Left ventricle myocardium inferior (tissue), 1 donor: Measurements from ENCODE around the gene CCT2. TPM values are rescaled to one million over a fixed set of nuclear protein-coding genes. Genes with fewer than 3 reads are reported as not detected.

ENCODE experiments used
- DNase-seq: peaks from one replicate; pipeline ENCODE4 v3.0.0-alpha.2; 2020
- H3K27ac ChIP-seq: fragments of 200-600 bp; replicated peaks from 2 replicates; pipeline ENCODE4 v1.8.0; 2021
- H3K27me3 ChIP-seq: fragments of 200-600 bp; 2 replicates; pipeline ENCODE4 v1.8.0; 2021; ENCODE audit warnings: low read depth
- H3K36me3 ChIP-seq: fragments of 200-600 bp; 2 replicates; pipeline ENCODE4 v1.8.0; 2021
- H3K4me1 ChIP-seq: fragments of 200-600 bp; 2 replicates; pipeline ENCODE4 v1.8.0; 2021
- H3K4me3 ChIP-seq: fragments of 200-600 bp; 2 replicates; pipeline ENCODE4 v1.8.0; 2021; ENCODE audit warnings: mild to moderate bottlenecking, moderate library complexity
- H3K9me3 ChIP-seq: fragments of 200-600 bp; replicated peaks from 2 replicates; pipeline ENCODE4 v1.8.0; 2021
- intact Hi-C: fragments of 100-400 bp; cut with micrococcal nuclease; formaldehyde crosslinking; loops from one replicate; pipeline ENCODE4 v1.11.0; 2022
- total RNA-seq: library from RNA; stranded (reverse); fragmentation: NEBNext Ultra II Directional; extraction: Animal tissue kit (Norgen Biotek cat#: 25700); gene quantifications from one replicate; pipeline ENCODE4 v1.2.1, GENCODE V29; 2021
- TF ChIP-seq, protein P1 (sequence below): fragments of 200-600 bp; IDR thresholded peaks from 2 replicates; pipeline ENCODE4 v1.8.0; 2021; ENCODE audit warnings: antibody characterized with exemption, mild to moderate bottlenecking, borderline replicate concordance
- donor health status: DM: no; HTN: yes; CAD: no; lungs with severe emphysema.

Gene CCT2
- total RNA-seq, 1 donor from 2014 or later = 91.7 TPM

DNA sequence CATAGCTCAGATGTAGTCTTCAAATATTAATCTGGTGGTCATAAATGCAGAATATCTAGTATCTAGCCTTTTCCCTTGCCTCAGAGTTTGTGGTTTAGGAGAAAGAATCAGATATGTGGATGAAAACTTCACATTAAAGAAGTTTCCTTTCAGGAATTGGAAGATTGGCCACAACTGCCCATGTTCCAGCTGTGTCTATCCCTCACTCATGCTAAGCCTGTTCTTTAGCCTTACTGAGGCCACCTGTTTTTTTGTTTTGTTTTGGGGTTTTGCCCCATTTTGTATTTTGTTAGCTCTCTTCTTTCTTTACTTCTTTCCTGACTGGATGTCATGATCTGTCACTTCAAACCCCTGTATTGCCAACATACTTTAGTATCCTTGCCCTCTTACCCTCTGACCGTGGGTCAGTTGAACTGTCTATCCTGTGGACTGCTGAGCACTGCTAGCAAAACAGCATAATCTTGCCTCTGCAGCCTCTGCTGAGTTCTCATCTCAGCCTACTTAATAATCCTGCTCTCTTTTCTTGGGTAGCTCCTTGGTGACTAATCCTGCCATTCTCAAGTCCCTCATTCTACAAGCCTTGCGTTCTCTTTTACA is 22.0 kb upstream of the CCT2 start:
- Histone ChIP-seq H3K9me3 (no peaks in the 10 kb centered on the region), H3K27ac (no peak overlapping the region), H3K36me3 (peaks cover 24% of the 10 kb centered on the region), H3K4me1 (peaks cover 14% of the 10 kb centered on the region), H3K27me3 (no peaks in the 10 kb centered on the region), H3K4me3 (no peak overlapping the region)
- TF ChIP-seq, protein P1, sequence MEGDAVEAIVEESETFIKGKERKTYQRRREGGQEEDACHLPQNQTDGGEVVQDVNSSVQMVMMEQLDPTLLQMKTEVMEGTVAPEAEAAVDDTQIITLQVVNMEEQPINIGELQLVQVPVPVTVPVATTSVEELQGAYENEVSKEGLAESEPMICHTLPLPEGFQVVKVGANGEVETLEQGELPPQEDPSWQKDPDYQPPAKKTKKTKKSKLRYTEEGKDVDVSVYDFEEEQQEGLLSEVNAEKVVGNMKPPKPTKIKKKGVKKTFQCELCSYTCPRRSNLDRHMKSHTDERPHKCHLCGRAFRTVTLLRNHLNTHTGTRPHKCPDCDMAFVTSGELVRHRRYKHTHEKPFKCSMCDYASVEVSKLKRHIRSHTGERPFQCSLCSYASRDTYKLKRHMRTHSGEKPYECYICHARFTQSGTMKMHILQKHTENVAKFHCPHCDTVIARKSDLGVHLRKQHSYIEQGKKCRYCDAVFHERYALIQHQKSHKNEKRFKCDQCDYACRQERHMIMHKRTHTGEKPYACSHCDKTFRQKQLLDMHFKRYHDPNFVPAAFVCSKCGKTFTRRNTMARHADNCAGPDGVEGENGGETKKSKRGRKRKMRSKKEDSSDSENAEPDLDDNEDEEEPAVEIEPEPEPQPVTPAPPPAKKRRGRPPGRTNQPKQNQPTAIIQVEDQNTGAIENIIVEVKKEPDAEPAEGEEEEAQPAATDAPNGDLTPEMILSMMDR = no peak
- intact Hi-C loops = no loop called here
- DNase-seq = no peak

- no peak overlapping the region for H3K27ac ChIP-seq
- no peaks in the 10 kb centered on the region for H3K9me3 ChIP-seq
- DNase-seq = no peak
- H3K36me3 ChIP-seq = peaks cover 34% of the 10 kb centered on the region
- TF ChIP-seq, protein P1 = no peak
- no peak overlapping the region for H3K4me3 ChIP-seq
- H3K27me3 ChIP-seq = no peaks in the 10 kb centered on the region
- intact Hi-C loops = no loop called here
- H3K4me1 ChIP-seq = peaks cover 18% of the 10 kb centered on the region
Observed at GRCh38 chr12:69566603-69567002, 18.7 kb upstream of the CCT2 start.

DNA sequence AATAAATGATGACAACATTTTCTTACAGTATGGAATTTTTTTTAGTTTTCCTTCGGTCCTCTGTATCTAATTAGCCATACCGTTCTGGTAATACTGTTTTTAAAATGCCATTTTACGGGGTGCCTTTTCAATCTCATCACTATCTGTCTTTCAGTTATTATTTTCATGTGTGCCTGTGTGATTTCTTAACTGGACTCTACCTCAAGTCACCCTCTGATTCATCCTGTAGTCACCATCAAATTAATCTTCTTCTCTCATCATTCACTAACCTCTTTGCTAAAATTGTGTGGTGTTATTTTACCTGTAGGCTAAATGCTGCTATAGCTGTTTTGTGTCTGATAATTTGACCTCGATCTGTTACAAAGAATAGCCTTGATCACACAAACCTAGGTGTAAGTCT is 16.0 kb upstream of the CCT2 start:
- intact Hi-C loops = no loop called here
- TF ChIP-seq, protein P1 = no peak
- DNase-seq = no peak
- no peak overlapping the region for H3K4me3 ChIP-seq
- H3K4me1 ChIP-seq = peaks cover 18% of the 10 kb centered on the region
- no peaks in the 10 kb centered on the region for H3K27me3 ChIP-seq
- no peaks in the 10 kb centered on the region for H3K9me3 ChIP-seq
- no peak overlapping the region for H3K27ac ChIP-seq
- H3K36me3 ChIP-seq = peaks cover 42% of the 10 kb centered on the region

GRCh38 chr12:69570000-69570516 is 15.2 kb upstream of the CCT2 start:
- Histone ChIP-seq H3K27me3 (no peaks in the 10 kb centered on the region), H3K27ac (no peak overlapping the region), H3K4me3 (no peak overlapping the region), H3K9me3 (no peaks in the 10 kb centered on the region), H3K4me1 (peaks cover 18% of the 10 kb centered on the region), H3K36me3 (peaks cover 44% of the 10 kb centered on the region)
- intact Hi-C loops = loop anchor here (2.0 to 10.0 kb wide), 2 partner anchors 99 to 185 kb away; partner anchors contain the start of gene FRS2
- TF ChIP-seq, protein P1 = no peak
- DNase-seq = no peak

DNA sequence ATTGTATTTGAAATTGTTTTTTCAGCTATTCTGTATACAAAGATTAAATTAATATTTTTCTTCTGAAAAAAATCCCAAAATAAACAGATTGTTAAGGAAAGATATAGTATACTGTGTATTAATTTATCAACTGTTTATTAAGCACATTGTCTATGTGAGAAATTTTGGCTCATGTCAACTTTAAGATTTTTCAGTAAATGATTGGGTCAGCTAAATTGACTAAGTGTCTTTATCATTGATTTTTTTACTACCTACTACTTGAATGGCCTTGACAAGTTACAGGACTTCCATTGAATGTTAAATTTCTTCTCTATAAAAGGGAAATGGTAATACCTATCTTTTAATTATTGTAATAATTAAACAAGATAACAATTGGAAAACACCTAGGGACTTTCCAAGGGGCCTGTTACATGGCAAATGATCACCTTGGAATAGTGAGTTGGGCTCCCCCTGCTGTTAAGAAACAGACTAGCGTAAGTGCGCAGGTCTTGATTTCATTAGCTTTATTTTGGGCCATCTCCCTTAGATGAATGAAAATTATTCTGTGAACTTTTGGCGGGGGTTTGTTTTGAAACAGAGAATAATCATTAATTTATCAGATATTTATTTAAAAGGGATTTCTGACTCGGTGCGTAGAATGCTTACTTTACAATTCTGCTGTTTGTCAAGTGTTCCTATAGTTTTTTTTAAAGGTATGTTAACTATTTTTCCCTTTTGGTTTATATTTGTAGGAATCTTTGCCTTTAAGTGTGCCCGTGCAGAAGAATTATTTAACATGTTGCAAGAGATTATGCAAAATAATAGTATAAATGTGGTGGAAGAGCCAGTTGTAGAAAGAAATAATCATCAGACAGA is 14.5 kb upstream of the CCT2 start:
- intact Hi-C loops = loop anchor here (2.0 to 10.0 kb wide), 2 partner anchors 100 to 186 kb away; partner anchors contain the start of gene FRS2
- H3K4me1 ChIP-seq = peaks cover 18% of the 10 kb centered on the region
- H3K9me3 ChIP-seq = no peaks in the 10 kb centered on the region
- no peak overlapping the region for H3K27ac ChIP-seq
- no peak overlapping the region for H3K4me3 ChIP-seq
- H3K36me3 ChIP-seq = peaks cover 48% of the 10 kb centered on the region
- no peak for DNase-seq
- TF ChIP-seq, protein P1 = peak; percentile 86
- no peaks in the 10 kb centered on the region for H3K27me3 ChIP-seq
